ENCODE data around the gene TPRX2. TPM values are rescaled to one million over a fixed set of nuclear protein-coding genes. Genes with fewer than 3 reads are reported as not detected.
A peak's percentile ranks its signal among the peaks of the same experiment; 100 is the strongest.

TPRX2 gene
- total RNA-seq, 1 donor from 2014 or later = not detected

DNA sequence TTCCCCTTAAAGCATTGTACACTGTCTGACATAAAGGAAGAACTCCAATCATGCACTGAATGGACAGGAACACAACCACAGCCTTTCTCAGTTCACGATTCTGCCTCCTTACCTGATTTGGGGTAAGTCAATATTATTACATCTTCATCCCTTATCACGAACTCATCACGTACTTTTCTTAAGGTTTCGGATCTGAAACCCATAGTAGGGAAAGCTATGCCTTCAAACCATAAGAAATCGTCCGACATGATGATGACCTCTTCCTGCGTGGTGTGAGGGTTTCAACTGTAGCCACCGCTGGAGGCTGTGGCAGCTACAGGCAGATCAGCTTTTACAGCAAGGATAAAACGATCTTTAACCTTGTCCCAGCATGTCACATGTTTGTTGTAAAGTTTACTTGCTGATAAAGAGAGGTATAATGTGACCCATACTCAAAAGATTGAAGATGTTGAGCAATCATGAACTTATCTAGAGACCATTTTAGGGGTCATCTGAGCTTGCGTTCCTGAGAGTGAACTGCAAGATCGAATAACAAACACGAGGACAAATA, 27.1 kb downstream of the TPRX2 start, which contains the start of gene SULT2A1:
SULT2A1 (minus strand) TSS at position 306 of the 550 bp plus-strand sequence; CDS start at position 248, 58 bp downstream.
- Histone ChIP-seq H3K4me1 (ENCODE audit: insufficient read depth, low read length) (no peaks in the 10 kb centered on the region), H3K9ac (ENCODE audit: low read length) (no peak within 1 kb of the TSS), H3K27ac (ENCODE audit: low read depth, low read length) (no peak within 1 kb of the TSS), H3K9me3 (ENCODE audit: insufficient read depth, low read depth, low read length) (no peaks in the 10 kb centered on the region), H3K27me3 (ENCODE audit: insufficient read depth, low read length) (no peaks in the 10 kb centered on the region), H3K4me3 (ENCODE audit: insufficient read depth, low read depth, low read length) (no peak within 1 kb of the TSS), H2AFZ (ENCODE audit: low read depth, low read length) (no peak within 1 kb of the TSS), H3K36me3 (ENCODE audit: insufficient read depth, low read length) (no peaks in the 10 kb centered on the region), H3K79me2 (ENCODE audit: insufficient read depth, low read length) (no peaks in the 10 kb centered on the region), H3K4me2 (ENCODE audit: low read length) (no peak within 1 kb of the TSS), H4K20me1 (ENCODE audit: insufficient read depth, low read length) (no peaks in the 10 kb centered on the region)
- Mint-ChIP-seq H3K36me3 (ENCODE audit: low read depth, unreplicated experiment) (no peaks in the 10 kb centered on the region), H3K4me1 (ENCODE audit: low read depth, unreplicated experiment) (no peaks in the 10 kb centered on the region), H3K9me3 (ENCODE audit: unreplicated experiment) (no peaks in the 10 kb centered on the region), H3K27ac (ENCODE audit: unreplicated experiment) (no peak within 1 kb of the TSS), H3K27me3 (ENCODE audit: low read depth, unreplicated experiment) (peaks cover 12% of the 10 kb centered on the region), H3K4me3 (ENCODE audit: unreplicated experiment) (no peak within 1 kb of the TSS)
- TF ChIP-seq CTCF (IDR thresholded peaks at IDR 0.05; ENCODE audit: insufficient read depth, low read depth, low read length) = no peak
- TF ChIP-seq EZH2 (IDR thresholded peaks at IDR 0.05; ENCODE audit: insufficient read depth, low read length) = no peak
- FAIRE-seq (no peak), DNase-seq (ENCODE audit: low read depth) (no peak)

- no peaks in the 10 kb centered on the region for H3K27me3 Mint-ChIP-seq (ENCODE audit: low read depth, unreplicated experiment)
- FAIRE-seq = no peak
- H3K9me3 Mint-ChIP-seq (ENCODE audit: unreplicated experiment) = peaks cover 4% of the 10 kb centered on the region
- Histone ChIP-seq H2AFZ (ENCODE audit: low read depth, low read length) (no peak overlapping the region), H3K9ac (ENCODE audit: low read length) (no peak overlapping the region), H3K4me2 (ENCODE audit: low read length) (no peak overlapping the region), H3K4me3 (ENCODE audit: insufficient read depth, low read depth, low read length) (no peak overlapping the region), H3K79me2 (ENCODE audit: insufficient read depth, low read length) (no peaks in the 10 kb centered on the region), H3K4me1 (ENCODE audit: insufficient read depth, low read length) (no peaks in the 10 kb centered on the region), H3K9me3 (ENCODE audit: insufficient read depth, low read depth, low read length) (peaks cover 3% of the 10 kb centered on the region), H3K27me3 (ENCODE audit: insufficient read depth, low read length) (no peaks in the 10 kb centered on the region), H3K27ac (ENCODE audit: low read depth, low read length) (no peak overlapping the region), H3K36me3 (ENCODE audit: insufficient read depth, low read length) (no peaks in the 10 kb centered on the region), H4K20me1 (ENCODE audit: insufficient read depth, low read length) (no peaks in the 10 kb centered on the region)
- TF ChIP-seq EZH2 (IDR thresholded peaks at IDR 0.05; ENCODE audit: insufficient read depth, low read length) = no peak
- no peak for TF ChIP-seq CTCF (IDR thresholded peaks at IDR 0.05; ENCODE audit: insufficient read depth, low read depth, low read length)
- H3K27ac Mint-ChIP-seq (ENCODE audit: unreplicated experiment) = no peak overlapping the region
- no peak overlapping the region for H3K4me3 Mint-ChIP-seq (ENCODE audit: unreplicated experiment)
- no peaks in the 10 kb centered on the region for H3K36me3 Mint-ChIP-seq (ENCODE audit: low read depth, unreplicated experiment)
- no peaks in the 10 kb centered on the region for H3K4me1 Mint-ChIP-seq (ENCODE audit: low read depth, unreplicated experiment)
- DNase-seq (ENCODE audit: low read depth) = no peak
Observed at GRCh38 chr19:47890865-47891621, 32.0 kb downstream of the TPRX2 start.

DNA sequence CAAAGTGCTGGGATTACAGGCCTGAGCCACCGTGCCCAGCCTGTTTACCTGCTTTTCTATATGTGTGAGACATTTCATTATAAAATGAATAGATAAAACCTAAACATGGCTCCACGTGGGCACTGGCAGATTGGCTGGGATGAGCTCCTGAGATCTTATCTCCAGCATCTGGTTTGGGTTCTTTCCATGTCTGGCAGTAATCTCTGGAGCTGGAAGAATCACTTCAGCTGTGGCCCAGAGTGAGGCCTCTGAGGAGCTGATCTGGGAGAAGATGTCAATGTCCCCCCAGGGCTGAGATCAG, 32.5 kb downstream of the TPRX2 start:
- Histone ChIP-seq H3K27me3 (ENCODE audit: insufficient read depth, low read length) (no peaks in the 10 kb centered on the region), H3K9me3 (ENCODE audit: insufficient read depth, low read depth, low read length) (peaks cover 3% of the 10 kb centered on the region), H2AFZ (ENCODE audit: low read depth, low read length) (no peak overlapping the region), H3K4me3 (ENCODE audit: insufficient read depth, low read depth, low read length) (no peak overlapping the region), H3K4me2 (ENCODE audit: low read length) (no peak overlapping the region), H3K79me2 (ENCODE audit: insufficient read depth, low read length) (no peaks in the 10 kb centered on the region), H3K27ac (ENCODE audit: low read depth, low read length) (no peak overlapping the region), H3K4me1 (ENCODE audit: insufficient read depth, low read length) (no peaks in the 10 kb centered on the region), H3K36me3 (ENCODE audit: insufficient read depth, low read length) (no peaks in the 10 kb centered on the region), H4K20me1 (ENCODE audit: insufficient read depth, low read length) (no peaks in the 10 kb centered on the region), H3K9ac (ENCODE audit: low read length) (no peak overlapping the region)
- TF ChIP-seq CTCF (IDR thresholded peaks at IDR 0.05; ENCODE audit: insufficient read depth, low read depth, low read length) (no peak), EZH2 (IDR thresholded peaks at IDR 0.05; ENCODE audit: insufficient read depth, low read length) (no peak)
- Mint-ChIP-seq H3K4me1 (ENCODE audit: low read depth, unreplicated experiment) (no peaks in the 10 kb centered on the region), H3K27me3 (ENCODE audit: low read depth, unreplicated experiment) (no peaks in the 10 kb centered on the region), H3K4me3 (ENCODE audit: unreplicated experiment) (no peak overlapping the region), H3K27ac (ENCODE audit: unreplicated experiment) (peak overlapping the region; percentile 43), H3K36me3 (ENCODE audit: low read depth, unreplicated experiment) (no peaks in the 10 kb centered on the region), H3K9me3 (ENCODE audit: unreplicated experiment) (peaks cover 4% of the 10 kb centered on the region)
- DNase-seq (ENCODE audit: low read depth) (no peak), FAIRE-seq (no peak)

All from astrocyte (in vitro differentiated cells and primary cell).